GM12873 (cell line): ENCODE data around the gene PIGR.

Experiments used
- CTCF ChIP-seq: IDR thresholded peaks from 2 replicates; pipeline ENCODE4 v1.5.1; 2012; ENCODE audit warnings: low read depth, mild to moderate bottlenecking, moderate library complexity, low read length, control low read depth; ENCODE audit not compliant: insufficient read depth; ENCODE audit errors: missing control alignments

The PIGR gene

GRCh38 chr1:206946261-206946660 lies at the start of gene PIGR:
Gene PIGR, minus strand, starts transcription at chr1:206946466. Its CDS starts 5,935 bp downstream, at chr1:206940531.
- no peak for TF ChIP-seq CTCF

GRCh38 chr1:206992790-206993189 lies 46.5 kb upstream of the PIGR start:
- no peak for TF ChIP-seq CTCF

DNA sequence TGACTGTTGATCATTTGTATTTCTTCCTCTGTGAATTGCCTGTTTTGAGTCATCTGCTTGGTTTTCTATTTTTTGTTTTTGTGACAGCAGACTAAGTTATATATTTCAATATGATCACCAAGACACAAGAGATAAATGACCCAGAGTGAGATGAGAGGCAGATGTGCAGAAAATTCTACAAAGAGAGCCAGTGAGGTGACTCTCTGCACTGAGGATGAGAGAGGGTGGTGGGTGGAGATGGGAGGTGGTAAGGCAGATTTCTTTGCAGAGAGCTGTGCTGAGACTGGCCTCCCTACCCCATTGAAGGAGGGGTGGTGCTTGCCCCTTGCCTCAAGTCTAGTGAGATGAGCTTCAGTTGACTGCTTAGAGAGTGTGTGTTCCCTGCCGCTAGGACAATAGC lies 41.6 kb upstream of the PIGR start:
- TF ChIP-seq CTCF = no peak

- no peak for TF ChIP-seq CTCF
These were observed 40.6 kb upstream of the PIGR start for GRCh38 chr1:206986885-206987284.

- TF ChIP-seq CTCF = no peak
These were observed 40.1 kb upstream of the PIGR start for GRCh38 chr1:206986402-206986801.

GRCh38 chr1:206985162-206985749 lies 39.0 kb upstream of the PIGR start:
- TF ChIP-seq CTCF = no peak

DNA sequence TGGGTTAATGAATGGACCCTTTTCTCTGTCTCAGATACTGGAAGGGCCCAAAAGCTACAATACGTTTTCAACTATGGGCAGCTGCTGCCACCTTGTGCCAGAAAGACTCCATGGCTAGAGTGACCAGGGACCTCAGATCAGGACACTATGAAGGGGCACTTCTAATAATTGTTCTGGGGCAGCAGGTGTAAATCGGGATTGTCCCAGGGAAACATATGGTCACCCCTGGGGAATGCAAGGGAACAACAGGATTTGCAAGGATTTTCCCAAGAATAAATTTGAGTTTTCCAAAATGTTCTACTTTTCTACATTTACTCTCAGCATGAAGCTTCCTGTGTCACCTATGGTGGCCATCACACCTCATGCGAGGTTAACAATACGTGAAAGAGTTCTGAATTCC lies 36.0 kb upstream of the PIGR start:
- peak; percentile 83 for TF ChIP-seq CTCF
